Hematopoietic multipotent progenitor cell (in vitro differentiated cells): ENCODE results near the gene OSGEP. TPM values are rescaled to one million over a fixed set of nuclear protein-coding genes. Genes with fewer than 3 reads are reported as not detected.

Source experiments
- DNase-seq, 3 donors: peaks; one replicate each; pipeline ENCODE4 v3.0.0-alpha.2; 2011 to 2015; ENCODE audit warnings: low read depth in 2 of 3, low spot score in 2 of 3
- small RNA-seq: library from RNA; depleted of rRNA; stranded (forward); fragments of <200 nt; gene quantifications from one replicate; pipeline ENCODE3, GENCODE V24; 2012
- total RNA-seq: library from RNA; depleted of rRNA; stranded (reverse); fragments of >200 nt; gene quantifications from one replicate; pipeline ENCODE4 v1.2.3, GENCODE V29; 2012

The OSGEP gene
- total RNA-seq, 1 donor: 130 TPM

- no peak for DNase-seq
These were observed 53.5 kb downstream of the OSGEP start for GRCh38 chr14:20400965-20401593.

GRCh38 chr14:20400589-20400964, 54.0 kb downstream of the OSGEP start:
- DNase-seq: no peak

GRCh38 chr14:20397511-20397910, 57.1 kb downstream of the OSGEP start:
- no peak for DNase-seq

Small RNA genes within 50 kb of the gene (small RNA-seq; reads per million reads assigned to genes)
- gene RNA5SP382: 0.41 reads per million

Other genes with a start within 250 kb of the OSGEP start
- under 0.01 TPM for gene OR11H6, start 231.1 kb downstream of the OSGEP start, total RNA-seq
- not detected for gene OR11H7, start 225.8 kb downstream of the OSGEP start, total RNA-seq
- gene OR11H4, start 215.5 kb downstream of the OSGEP start, total RNA-seq: under 0.01 TPM
- gene TTC5, start 148.9 kb downstream of the OSGEP start, total RNA-seq: 24.0 TPM
- 81.6 TPM for gene CCNB1IP1, start 121.5 kb downstream of the OSGEP start, total RNA-seq
- 8.3 TPM for gene PARP2, start 111.2 kb downstream of the OSGEP start, total RNA-seq
- 27.5 TPM for gene TEP1, start 41.3 kb downstream of the OSGEP start, total RNA-seq
- gene KLHL33, start 18.6 kb downstream of the OSGEP start, total RNA-seq: 0.27 TPM
- 253 TPM for gene APEX1, start 414 bp upstream of the OSGEP start, total RNA-seq
- 36.1 TPM for gene PIP4P1, start 6.6 kb upstream of the OSGEP start, total RNA-seq
- gene PNP, start 14.6 kb upstream of the OSGEP start, total RNA-seq: 86.4 TPM
- not detected for gene RNASE10, start 50.7 kb upstream of the OSGEP start, total RNA-seq
- not detected for gene RNASE9, start 106.2 kb upstream of the OSGEP start, total RNA-seq
- not detected for gene RNASE11, start 133.2 kb upstream of the OSGEP start, total RNA-seq
- gene RNASE12, start 136.6 kb upstream of the OSGEP start, total RNA-seq: not detected
- not detected for gene OR6S1, start 186.9 kb upstream of the OSGEP start, total RNA-seq
- gene RNASE4, start 229.7 kb upstream of the OSGEP start, total RNA-seq: 8.9 TPM
- 2.7 TPM for gene ANG, start 234.0 kb upstream of the OSGEP start, total RNA-seq